GM21529 (cell line): Measurements from ENCODE around the gene MS4A6E.

ENCODE experiments used
- ATAC-seq: cut with Tn5 transposase; IDR thresholded peaks from one replicate; pipeline ENCODE4 v1.9.1; 2021; ENCODE audit not compliant: unreplicated experiment

Gene MS4A6E

DNA sequence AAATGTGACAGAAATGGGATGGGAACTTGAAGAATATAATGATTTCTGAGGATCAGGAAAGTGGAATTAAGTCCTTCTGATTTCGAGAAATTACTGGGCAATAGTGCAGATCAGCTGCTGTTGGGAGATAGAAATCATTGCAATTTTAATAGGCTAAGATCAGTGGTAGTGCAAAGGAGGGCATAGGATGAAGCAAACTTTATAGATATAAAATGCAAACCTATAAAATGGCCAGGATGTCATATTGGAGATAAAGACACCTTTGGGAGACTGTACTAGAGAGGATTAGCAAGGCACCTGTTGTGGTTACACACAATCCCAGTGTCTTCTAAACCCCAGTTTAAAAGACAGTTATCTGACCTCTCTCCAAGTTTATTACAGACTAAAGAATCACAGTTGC lies 44.8 kb downstream of the MS4A6E start:
- ATAC-seq: no peak

DNA sequence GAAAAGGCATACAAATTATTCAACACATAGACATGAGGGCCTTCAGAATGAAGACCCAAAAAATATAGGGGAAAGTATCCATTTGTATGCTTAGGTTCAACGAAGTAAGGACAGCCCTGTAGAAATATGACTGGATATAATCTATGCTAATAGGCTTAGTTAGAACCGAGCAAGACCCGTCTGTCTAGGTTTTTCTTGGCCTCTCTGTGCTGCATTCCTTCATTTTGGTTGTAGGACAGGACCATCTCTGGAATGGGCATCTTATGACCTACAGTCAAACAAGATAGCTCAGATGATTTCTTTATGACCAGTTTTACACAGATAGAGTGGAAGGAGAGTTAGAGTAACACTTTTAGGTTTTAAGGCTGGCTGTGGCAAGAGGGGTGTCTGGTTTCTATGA lies 45.7 kb downstream of the MS4A6E start:
- ATAC-seq: no peak

DNA sequence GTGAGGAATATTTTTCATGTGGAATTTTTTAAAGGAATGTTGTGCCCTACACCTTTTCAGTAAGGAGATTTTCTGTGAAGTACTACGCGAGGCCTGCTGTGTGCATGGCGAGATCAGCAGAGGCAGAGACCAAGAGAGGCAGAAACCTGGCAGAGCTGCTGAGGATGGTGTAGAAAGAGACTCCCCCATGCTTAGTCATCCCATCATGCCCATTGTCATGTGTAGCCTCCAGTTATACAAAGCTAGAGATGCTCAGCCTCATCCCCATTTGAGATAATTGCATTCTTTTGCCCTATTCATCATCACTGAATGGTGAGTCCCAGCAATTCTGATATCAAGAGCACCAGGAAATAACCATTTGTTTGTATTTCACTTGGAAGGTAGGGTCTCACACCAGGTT lies 48.3 kb downstream of the MS4A6E start:
- no peak for ATAC-seq

DNA sequence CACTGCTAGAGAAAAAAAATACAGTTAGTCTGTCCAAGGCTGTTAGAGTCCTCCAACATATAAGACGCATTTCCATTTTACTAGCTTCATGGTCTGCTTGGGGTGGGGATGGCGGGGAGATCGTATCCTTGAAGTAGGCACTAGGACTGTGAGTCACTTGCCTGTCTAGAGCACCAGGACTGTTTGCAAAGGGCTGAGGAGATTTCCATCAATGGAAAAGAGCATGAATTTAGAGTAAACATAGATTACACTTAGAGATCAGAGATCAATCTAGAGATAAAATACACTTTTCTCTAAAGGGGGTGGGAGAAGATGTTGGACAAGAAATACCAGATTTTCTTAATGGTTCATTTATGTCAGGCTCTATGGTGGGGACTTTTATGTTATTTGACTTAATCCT lies 49.5 kb downstream of the MS4A6E start:
- no peak for ATAC-seq

DNA sequence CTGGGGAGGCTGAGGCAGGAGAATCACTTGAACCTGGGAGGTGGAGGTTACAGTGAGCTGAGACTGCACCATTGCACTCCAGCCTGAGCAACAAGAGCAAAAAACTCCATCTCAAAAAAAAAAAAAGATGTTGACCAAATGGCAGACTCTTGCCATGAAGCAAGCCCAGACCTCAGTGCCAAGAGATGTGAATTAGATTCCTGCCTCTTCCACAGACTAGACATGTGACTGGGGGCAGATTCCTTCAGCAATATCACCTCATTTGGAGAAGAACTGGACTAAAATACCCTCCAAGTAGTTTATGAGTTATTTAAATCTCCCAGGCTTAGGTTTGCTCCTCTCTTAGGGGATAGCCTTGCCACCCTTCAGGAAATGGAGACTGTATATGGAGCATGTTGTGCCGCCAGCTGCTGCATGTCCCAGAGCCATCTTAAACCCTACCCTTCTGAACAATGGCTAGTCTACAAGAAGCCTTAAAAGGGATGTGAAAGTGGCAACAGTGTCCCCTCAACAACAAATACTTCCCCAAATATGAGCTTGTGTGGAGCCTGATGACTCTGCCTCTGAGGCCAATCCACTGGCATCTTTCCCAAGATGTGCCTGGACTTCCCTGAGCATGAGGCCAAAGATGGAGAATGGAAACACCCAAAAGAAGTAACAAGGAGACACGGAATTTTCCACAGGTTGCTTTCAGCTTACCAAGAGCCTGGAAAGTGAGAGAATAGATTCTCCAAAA lies 50.5 kb downstream of the MS4A6E start:
- ATAC-seq: peak; percentile 62

DNA sequence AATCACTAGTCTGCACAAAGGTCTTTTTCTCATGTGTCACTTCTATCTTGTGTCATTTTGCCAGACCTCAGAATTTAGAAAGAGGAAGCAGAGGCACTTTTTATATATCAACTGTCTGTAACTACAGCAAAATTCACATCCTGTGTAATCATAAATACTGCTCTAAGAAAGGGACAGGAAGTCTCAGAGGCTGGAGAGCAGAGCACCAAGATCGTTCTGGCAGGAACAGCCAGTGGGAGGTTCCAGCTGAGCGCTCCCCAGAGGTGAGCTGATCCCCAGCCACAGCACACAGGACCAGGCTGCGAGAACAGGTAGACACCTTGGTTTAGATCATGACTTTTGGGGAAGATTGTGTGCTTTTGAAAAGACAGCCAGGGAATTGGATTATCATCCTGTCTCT lies 51.3 kb downstream of the MS4A6E start, which contains the start of gene MS4A7:
MS4A7 (plus strand) TSS at position 179 of the 400 bp plus-strand sequence. CDS start 4,610 bp downstream, outside the sequence.
- peak; percentile 93 for ATAC-seq

DNA sequence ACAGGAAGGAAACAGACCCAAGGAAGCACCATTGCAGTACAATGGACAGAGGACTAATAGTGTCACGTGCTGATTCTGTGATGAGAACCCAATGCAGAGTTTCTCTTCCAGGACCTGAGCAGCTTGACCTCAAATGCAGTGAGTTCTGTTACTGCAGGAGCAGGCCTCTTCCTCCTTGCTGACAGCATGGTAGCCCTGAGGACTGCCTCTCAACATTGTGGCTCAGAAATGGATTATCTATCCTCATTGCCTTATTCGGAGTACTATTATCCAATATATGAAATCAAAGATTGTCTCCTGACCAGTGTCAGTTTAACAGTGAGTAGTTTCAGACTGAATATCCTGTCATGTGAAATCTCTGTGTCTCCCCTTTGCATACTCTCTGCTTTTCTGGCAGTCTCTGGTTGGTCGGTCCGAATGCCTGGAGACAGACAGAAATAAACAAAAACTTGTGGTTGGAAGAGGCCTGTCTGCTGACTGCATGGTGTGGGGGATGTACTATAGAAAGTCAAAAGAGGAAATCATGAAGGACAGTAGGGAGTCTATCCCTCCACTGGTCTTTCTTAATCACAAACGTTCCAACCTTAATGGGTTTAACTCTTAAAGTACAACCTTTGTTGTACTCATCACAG lies 62.3 kb downstream of the MS4A6E start:
- ATAC-seq: peak; percentile 95

DNA sequence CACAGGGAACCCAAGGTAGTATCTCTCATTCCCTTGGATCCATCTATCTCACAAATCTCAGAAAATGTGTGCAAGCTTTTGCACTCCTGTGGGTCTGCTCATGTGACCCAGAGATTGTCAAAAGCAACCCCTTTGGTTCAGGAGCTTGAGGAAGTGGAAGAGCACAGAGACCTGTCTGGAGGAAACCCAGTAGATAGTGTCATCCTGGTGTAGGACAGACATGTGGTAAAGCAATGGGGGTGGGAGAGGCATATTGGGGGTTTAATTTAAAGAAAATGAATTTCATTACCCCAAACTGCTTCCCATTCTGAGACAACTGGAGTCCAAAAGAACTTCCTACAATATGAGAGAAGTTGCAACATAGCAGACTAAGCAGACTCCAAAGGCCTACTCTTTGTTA lies 63.4 kb downstream of the MS4A6E start:
- ATAC-seq: no peak
